Psoas muscle (tissue), 8 donors: ENCODE data around the gene ABCG1. TPM values are rescaled to one million over a fixed set of nuclear protein-coding genes. Genes with fewer than 3 reads are reported as not detected.

Source experiments
- ATAC-seq, 4 donors: fragments of 200-7000 bp; cut with Tn5 transposase; one replicate each; pipeline ENCODE4 v1.9.1; 2020; ENCODE audit warnings: moderate library complexity in 3 of 4, mild to moderate bottlenecking in 2 of 4
- DNase-seq, 2 donors: peaks; one replicate each; pipeline ENCODE4 v3.0.0-alpha.2; 2020
- H3K27ac ChIP-seq: fragments of 200-600 bp; one replicate; pipeline ENCODE4 v1.8.0; 2022
- H3K27me3 ChIP-seq, 3 donors: fragments of 200-600 bp in 1 of 3; one replicate each; pipeline versions ENCODE4 v1.6.1 to v1.8.0; 2013 to 2022; ENCODE audit warnings: low read length in 2 of 3, mild to moderate bottlenecking in 2 of 3, moderate library complexity in 1 of 3; ENCODE audit not compliant: insufficient read depth in 3 of 3
- H3K36me3 ChIP-seq, 2 donors: fragments of 200-600 bp in 1 of 2; one replicate each; pipeline versions ENCODE4 v1.6.1 to v1.8.0; 2013 to 2022; ENCODE audit warnings: low read depth in 1 of 2, mild to moderate bottlenecking in 1 of 2, moderate library complexity in 1 of 2; ENCODE audit not compliant: insufficient read depth in 1 of 2
- H3K4me1 ChIP-seq: fragments of 200-600 bp; one replicate; pipeline ENCODE4 v1.8.0; 2022
- H3K4me3 ChIP-seq: fragments of 200-600 bp; one replicate; pipeline ENCODE4 v1.8.0; 2022; ENCODE audit warnings: mild to moderate bottlenecking
- H3K9me3 ChIP-seq: fragments of 200-600 bp; one replicate; pipeline ENCODE4 v1.8.0; 2022
- CTCF ChIP-seq: fragments of 200-600 bp; IDR thresholded peaks from one replicate; pipeline ENCODE4 v1.8.0; 2022; ENCODE audit warnings: antibody characterized with exemption
- WGBS, 3 donors: extraction: QIAGEN DNeasy Blood & Tissue Kit; methylation state at CpG; one replicate each; pipeline versions ENCODE4 v1.1.6 to v1.1.7; 2013; 5-methylcytosine and 5-hydroxymethylcytosine counted together
- intact Hi-C, 2 donors: fragments of 100-400 bp; cut with DNase I; formaldehyde crosslinking; loops; one replicate each; pipeline versions ENCODE4 v1.11.0 to v1.14.2; 2022
- polyA plus RNA-seq, 3 donors: library from polyadenylated mRNA; stranded (reverse); fragments of 200-250 nt; gene quantifications; one replicate each; pipeline ENCODE4 v1.2.3, GENCODE V29; 2013
- total RNA-seq, 4 donors: library from RNA; stranded (reverse); fragmentation: NEBNext Ultra II Directional in 2 of 4; extraction: Animal tissue kit (Norgen Biotek cat#: 25700) in 2 of 4; gene quantifications; one replicate each; pipeline versions ENCODE4 v1.2.1 to v1.2.4, GENCODE V29; 2021 to 2023
- donor health status: healthy with polysubstance abuse.
- donor health status: DM: no; HTN: no; CAD: no; lungs with moderate emphysema.
- donor health status: Bipolar disorder and iron deficiency.
- donor health status: healthy.
- donor health status: DM: yes; HTN: yes; CAD: no.
- donor health status: DM: no; HTN: no; CAD: no.
- donor health status: DM: no; HTN: no; CAD: no.
- donor health status: DM: yes; HTN: yes; CAD: no.

ABCG1 gene
- total and polyA plus RNA-seq, 7 donors = 2.9 to 35.8 (median 4.4) TPM

DNA sequence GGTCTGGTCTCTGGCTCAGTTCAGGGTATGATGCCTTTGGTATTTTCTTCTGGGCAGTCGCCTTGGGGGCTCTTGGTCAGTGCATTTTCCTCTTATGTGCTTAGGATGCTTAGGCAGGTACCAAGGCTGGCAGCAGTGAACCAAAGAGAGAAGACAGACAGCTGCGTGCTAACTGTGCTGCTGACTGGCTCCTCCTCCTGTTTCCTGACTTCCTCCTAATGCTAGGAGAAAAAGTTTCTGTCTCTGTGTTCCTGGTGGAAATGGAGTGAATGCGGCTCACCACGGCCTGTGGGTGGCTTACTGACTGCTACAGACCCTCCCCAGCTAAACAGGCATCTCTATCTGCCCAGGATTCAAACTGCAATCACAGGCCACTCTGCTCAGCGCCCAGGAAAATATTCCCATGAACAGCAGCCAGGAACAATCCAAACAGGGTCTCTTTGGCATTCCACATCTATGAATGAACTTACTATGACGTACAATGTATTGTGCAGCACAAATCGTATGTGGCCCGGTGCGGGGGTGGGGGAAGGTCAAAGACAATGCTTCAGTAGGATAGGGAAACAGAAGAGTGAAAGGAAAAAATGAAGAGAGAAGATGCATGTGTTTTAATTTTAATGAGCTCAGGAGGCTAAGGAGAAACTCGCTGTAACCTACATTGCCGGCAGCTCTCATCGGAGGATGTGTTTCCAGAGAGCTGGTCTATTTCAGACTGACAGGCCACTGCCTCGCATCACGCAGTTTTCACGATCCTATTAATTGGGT is 2.8 kb downstream of the ABCG1 start:
- ATAC-seq (no peak), DNase-seq (no peak)
- Histone ChIP-seq H3K36me3 (peaks cover 0 to 9% of the 10 kb centered on the region in 2 donors), H3K27ac (peak overlapping the region; percentile 73), H3K4me3 (peak overlapping the region; percentile 92), H3K4me1 (peaks cover 15% of the 10 kb centered on the region), H3K9me3 (no peaks in the 10 kb centered on the region), H3K27me3 (peaks cover 0 to 2% (median 0%) of the 10 kb centered on the region in 3 donors)
- no peak for TF ChIP-seq CTCF
- 65 to 67% (median 65%) methylated on average over 15 of the region's 15 CpGs for WGBS, 3 donors
- intact Hi-C loops = no loop called here

DNA sequence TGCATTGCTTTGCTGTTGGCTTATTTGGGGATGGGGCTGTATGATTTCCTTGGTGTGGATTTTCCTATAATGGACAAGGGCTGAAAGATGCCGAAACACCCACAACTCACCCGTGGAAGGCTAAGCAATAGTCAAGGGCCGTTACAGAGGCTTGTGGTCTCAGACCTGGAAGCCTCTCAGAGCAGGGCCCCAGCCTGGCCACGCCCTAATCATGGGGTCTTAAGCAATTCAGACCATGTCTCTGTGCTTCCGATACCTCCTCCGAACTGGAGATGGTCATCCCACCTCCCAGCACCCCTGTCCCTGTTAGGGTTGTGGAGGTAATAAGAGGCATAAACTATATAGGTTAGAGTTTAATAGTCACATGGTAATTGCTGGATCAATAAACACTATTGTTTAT is 3.4 kb downstream of the ABCG1 start:
- no peak for ATAC-seq
- H3K27ac ChIP-seq = peak overlapping the region; percentile 73
- peaks cover 19% of the 10 kb centered on the region for H3K4me1 ChIP-seq
- 86 to 91% (median 87%) methylated on average over 6 of the region's 6 CpGs for WGBS, 3 donors
- peaks cover 0 to 13% of the 10 kb centered on the region in 2 donors for H3K36me3 ChIP-seq
- H3K27me3 ChIP-seq = peaks cover 0 to 2% (median 0%) of the 10 kb centered on the region in 3 donors
- intact Hi-C loops = no loop called here
- no peak overlapping the region for H3K4me3 ChIP-seq
- TF ChIP-seq CTCF = no peak
- no peaks in the 10 kb centered on the region for H3K9me3 ChIP-seq
- DNase-seq = no peak

DNA sequence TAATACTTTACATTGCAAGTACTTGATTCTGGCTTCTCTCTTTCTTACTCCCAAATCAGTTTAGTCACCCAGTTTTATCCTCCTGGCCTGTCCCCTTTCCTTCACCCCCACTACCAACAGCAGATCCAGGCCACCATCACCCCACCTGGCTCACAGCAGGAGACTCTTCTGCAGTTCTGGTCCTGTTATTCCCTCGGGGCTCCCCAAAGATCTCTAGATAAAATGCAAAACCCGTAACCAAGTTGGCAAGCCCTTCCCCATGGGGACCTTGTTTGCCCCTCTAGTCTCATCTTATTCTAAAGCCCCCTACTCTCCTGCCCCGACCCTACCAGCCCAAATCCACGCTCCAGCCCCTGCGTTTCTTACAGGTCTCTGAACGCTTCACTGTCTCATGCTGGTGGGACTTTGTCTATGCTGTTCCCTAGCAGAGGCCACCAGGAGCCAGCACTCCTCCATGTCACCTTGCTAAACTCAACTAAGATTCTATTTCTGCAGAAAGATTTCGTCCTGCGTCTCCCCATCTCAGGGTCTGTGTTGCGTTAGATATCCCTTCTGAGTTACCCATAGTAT is 4.0 kb downstream of the ABCG1 start:
- WGBS, 3 donors = 93 to 96% (median 94%) methylated on average over 9 of the region's 9 CpGs
- no peak overlapping the region for H3K27ac ChIP-seq
- ATAC-seq (no peak), DNase-seq (no peak)
- peaks cover 24% of the 10 kb centered on the region for H3K4me1 ChIP-seq
- no peaks in the 10 kb centered on the region for H3K9me3 ChIP-seq
- TF ChIP-seq CTCF = no peak
- no peak overlapping the region for H3K4me3 ChIP-seq
- H3K27me3 ChIP-seq = peaks cover 0 to 2% (median 0%) of the 10 kb centered on the region in 3 donors
- intact Hi-C loops = no loop called here
- H3K36me3 ChIP-seq = peaks cover 0 to 13% of the 10 kb centered on the region in 2 donors

- ATAC-seq (no peak), DNase-seq (no peak)
- Histone ChIP-seq H3K27me3 (peaks cover 0 to 2% (median 0%) of the 10 kb centered on the region in 3 donors), H3K9me3 (no peaks in the 10 kb centered on the region), H3K4me3 (no peak overlapping the region), H3K36me3 (peaks cover 0 to 13% of the 10 kb centered on the region in 2 donors), H3K27ac (no peak overlapping the region), H3K4me1 (peaks cover 34% of the 10 kb centered on the region)
- TF ChIP-seq CTCF = no peak
- intact Hi-C loops = no loop called here
- 93 to 97% (median 95%) methylated on average over 15 of the region's 15 CpGs for WGBS, 3 donors
Measured at GRCh38 chr21:42223826-42224575, 5.1 kb downstream of the ABCG1 start.
